H9 (cell line): ENCODE data around the gene DHRSX. TPM values are rescaled to one million over a fixed set of nuclear protein-coding genes. Genes with fewer than 3 reads are reported as not detected.

Experiments
- DNase-seq: peaks from one replicate; pipeline ENCODE4 v3.0.0-alpha.2; 2017
- H2AFZ ChIP-seq: one replicate; pipeline ENCODE4 v1.6.1; 2013; ENCODE audit warnings: mild to moderate bottlenecking, low read length, control low read depth, moderate library complexity
- H2AK5ac ChIP-seq: 2 replicates; pipeline ENCODE4 v1.6.1; 2013; ENCODE audit warnings: low read length, control low read depth, mixed read lengths; ENCODE audit not compliant: insufficient read length
- H2BK120ac ChIP-seq: one replicate; pipeline ENCODE4 v1.6.1; 2013; ENCODE audit warnings: low read depth, mild to moderate bottlenecking, low read length, control low read depth, inconsistent platforms; ENCODE audit not compliant: poor library complexity, severe bottlenecking
- H2BK12ac ChIP-seq: 2 replicates; pipeline ENCODE4 v1.6.1; 2013; ENCODE audit warnings: low read length, control low read depth, mixed read lengths, low read depth; ENCODE audit not compliant: insufficient read length
- H2BK15ac ChIP-seq: 2 replicates; pipeline ENCODE4 v1.6.1; 2013; ENCODE audit warnings: low read depth, low read length, control low read depth
- H2BK20ac ChIP-seq: one replicate; pipeline ENCODE4 v1.6.1; 2013; ENCODE audit warnings: low read depth, mild to moderate bottlenecking, low read length, control low read depth, inconsistent platforms; ENCODE audit not compliant: poor library complexity, severe bottlenecking
- H2BK5ac ChIP-seq: 2 replicates; pipeline ENCODE4 v1.6.1; 2013; ENCODE audit warnings: low read length, control low read depth, mixed read lengths; ENCODE audit not compliant: insufficient read length
- H3K14ac ChIP-seq: 2 replicates; pipeline ENCODE4 v1.6.1; 2013; ENCODE audit warnings: low read length, control low read depth; ENCODE audit not compliant: insufficient read depth
- H3K18ac ChIP-seq: 2 replicates; pipeline ENCODE4 v1.6.1; 2013; ENCODE audit warnings: low read depth, mild to moderate bottlenecking, mixed read lengths, low read length, control low read depth; ENCODE audit not compliant: insufficient read length
- H3K23ac ChIP-seq: 2 replicates; pipeline ENCODE4 v1.6.1; 2013; ENCODE audit warnings: low read length, control low read depth, mixed read lengths, low read depth; ENCODE audit not compliant: insufficient read length
- H3K23me2 ChIP-seq: 2 replicates; pipeline ENCODE4 v1.6.1; 2013; ENCODE audit warnings: low read depth, mild to moderate bottlenecking, mixed read lengths, low read length, control low read depth; ENCODE audit not compliant: insufficient read length, poor library complexity, severe bottlenecking
- H3K27ac ChIP-seq: 2 replicates; pipeline ENCODE4 v1.5.1; 2013; ENCODE audit warnings: low read length, control low read depth, mixed read lengths, low read depth; ENCODE audit not compliant: insufficient read length
- H3K27me3 ChIP-seq: 2 replicates; pipeline ENCODE4 v1.6.1; 2013; ENCODE audit warnings: low read length, control low read depth, inconsistent platforms; ENCODE audit not compliant: insufficient read depth
- H3K4ac ChIP-seq: 2 replicates; pipeline ENCODE4 v1.6.1; 2013; ENCODE audit warnings: low read depth, mild to moderate bottlenecking, control low read depth, inconsistent platforms, low read length, moderate library complexity
- H3K4me1 ChIP-seq: 2 replicates; pipeline ENCODE4 v1.6.1; 2013; ENCODE audit warnings: low read length, control low read depth, inconsistent platforms; ENCODE audit not compliant: insufficient read depth
- H3K4me2 ChIP-seq: 2 replicates; pipeline ENCODE4 v1.6.1; 2013; ENCODE audit warnings: low read length, control low read depth, mixed read lengths; ENCODE audit not compliant: insufficient read length, insufficient read depth
- H3K56ac ChIP-seq: 2 replicates; pipeline ENCODE4 v1.6.1; 2013; ENCODE audit warnings: low read depth, mild to moderate bottlenecking, mixed read lengths, low read length, control low read depth; ENCODE audit not compliant: insufficient read length
- H3K79me1 ChIP-seq: 2 replicates; pipeline ENCODE4 v1.6.1; 2013; ENCODE audit warnings: low read depth, mild to moderate bottlenecking, moderate library complexity, low read length, control low read depth, inconsistent platforms; ENCODE audit not compliant: insufficient read depth, poor library complexity, severe bottlenecking
- H3K79me2 ChIP-seq: 2 replicates; pipeline ENCODE4 v1.6.1; 2013; ENCODE audit warnings: low read length, control low read depth, inconsistent platforms; ENCODE audit not compliant: insufficient read depth
- H3K9ac ChIP-seq: 2 replicates; pipeline ENCODE4 v1.6.1; 2013; ENCODE audit warnings: low read length, control low read depth, mixed read lengths; ENCODE audit not compliant: insufficient read length; ENCODE audit errors: extremely low read depth
- H3K9me3 ChIP-seq: one replicate; pipeline ENCODE4 v1.6.1; 2013; ENCODE audit warnings: low read depth, low read length, inconsistent platforms; ENCODE audit not compliant: control insufficient read depth
- H3T11ph ChIP-seq: one replicate; pipeline ENCODE4 v1.6.1; 2013; ENCODE audit warnings: mild to moderate bottlenecking, low read length, control low read depth, inconsistent platforms
- H4K20me1 ChIP-seq: one replicate; pipeline ENCODE4 v1.6.1; 2013; ENCODE audit not compliant: control insufficient read depth, insufficient read length, insufficient read depth
- H4K5ac ChIP-seq: 2 replicates; pipeline ENCODE4 v1.6.1; 2013; ENCODE audit warnings: low read depth, mild to moderate bottlenecking, mixed read lengths, low read length, control low read depth; ENCODE audit not compliant: insufficient read length
- H4K8ac ChIP-seq: replicated peaks from 2 replicates; pipeline ENCODE4 v1.6.1; 2013; ENCODE audit warnings: low read length, control low read depth, mixed read lengths, low read depth; ENCODE audit not compliant: insufficient read length
- H4K91ac ChIP-seq: 2 replicates; pipeline ENCODE4 v1.6.1; 2013; ENCODE audit warnings: low read depth, mild to moderate bottlenecking, moderate library complexity, mixed read lengths, low read length, control low read depth; ENCODE audit not compliant: insufficient read length
- H3K27ac Mint-ChIP-seq, 3 experiments: 2 replicates in 2 of 3; 3 replicates in 1 of 3; pipeline ENCODE4 v1.8.0; 2020 to 2021; ENCODE audit warnings: mixed read lengths in 3 of 3, mild to moderate bottlenecking in 1 of 3, moderate library complexity in 1 of 3
- H3K27me3 Mint-ChIP-seq: 2 replicates; pipeline ENCODE4 v1.8.0; 2021; ENCODE audit warnings: low read depth, mild to moderate bottlenecking, moderate library complexity, mixed read lengths
- H3K36me3 Mint-ChIP-seq, 3 experiments: 2 replicates in 2 of 3; 3 replicates in 1 of 3; pipeline ENCODE4 v1.8.0; 2020 to 2021; ENCODE audit warnings: low read depth in 3 of 3, mixed read lengths in 3 of 3; ENCODE audit not compliant: insufficient read depth in 1 of 3
- H3K4me1 Mint-ChIP-seq, 2 experiments: 2 replicates each; pipeline ENCODE4 v1.8.0; 2020; ENCODE audit warnings: mixed read lengths in 2 of 2
- H3K4me3 Mint-ChIP-seq, 2 experiments: 2 replicates in 1 of 2; 3 replicates in 1 of 2; pipeline ENCODE4 v1.8.0; 2020 to 2021; ENCODE audit warnings: mild to moderate bottlenecking in 2 of 2, mixed read lengths in 2 of 2, moderate library complexity in 1 of 2
- H3K9me3 Mint-ChIP-seq, 2 experiments: 2 replicates in 1 of 2; 3 replicates in 1 of 2; pipeline ENCODE4 v1.8.0; 2020; ENCODE audit warnings: mild to moderate bottlenecking in 2 of 2, mixed read lengths in 2 of 2, moderate library complexity in 1 of 2
- WGBS: extraction: QIAGEN DNeasy Blood & Tissue Kit; methylation state at CpG from one replicate; pipeline ENCODE4 v1.1.7; 2013; ENCODE audit warnings: missing lambda C conversion rate, low lambda C conversion rate, mixed read lengths; ENCODE audit not compliant: insufficient read length; ENCODE audit errors: extremely low coverage; 5-methylcytosine and 5-hydroxymethylcytosine counted together
- total RNA-seq: library from RNA; stranded (reverse); gene quantifications from 2 replicates; pipeline ENCODE4 v1.2.1, GENCODE V29; 2021
- TF ChIP-seq, protein P1 (sequence below): fragments of 200-600 bp; sonication (generic); conservative IDR thresholded peaks from 3 replicates; pipeline ENCODE4 v1.8.0; 2021; ENCODE audit warnings: antibody characterized with exemption, mild to moderate bottlenecking

DHRSX gene
- total RNA-seq, 1 experiment from 2014 or later = 44.0 TPM

GRCh38 chrX:2299871-2300270 lies 200.9 kb downstream of the DHRSX start:
- Histone ChIP-seq H3K9ac (no peak overlapping the region), H3K79me1 (no peaks in the 10 kb centered on the region), H3K23ac (no peak overlapping the region), H4K91ac (no peak overlapping the region), H2BK20ac (no peak overlapping the region), H3T11ph (no peak overlapping the region), H2AK5ac (no peak overlapping the region), H4K8ac (no peak overlapping the region), H4K5ac (no peak overlapping the region), H3K9me3 (no peaks in the 10 kb centered on the region), H3K79me2 (no peaks in the 10 kb centered on the region), H3K4me2 (no peak overlapping the region), H4K20me1 (no peaks in the 10 kb centered on the region), H2BK120ac (no peak overlapping the region), H3K18ac (no peak overlapping the region), H2BK15ac (no peak overlapping the region), H3K27me3 (no peaks in the 10 kb centered on the region), H3K4ac (no peak overlapping the region), H3K4me1 (no peaks in the 10 kb centered on the region), H3K14ac (no peak overlapping the region), H2AFZ (no peak overlapping the region), H2BK5ac (no peak overlapping the region), H3K56ac (no peak overlapping the region), H3K23me2 (no peaks in the 10 kb centered on the region), H2BK12ac (no peak overlapping the region), H3K27ac (no peak overlapping the region)
- Mint-ChIP-seq H3K9me3 (peaks cover 9 to 12% of the 10 kb centered on the region in 2 experiments; a peak in 3 of 5 replicates), H3K27ac (no peak overlapping the region), H3K4me1 (peaks cover 0 to 3% of the 10 kb centered on the region in 2 experiments; a peak in 1 of 4 replicates), H3K36me3 (peaks cover 7 to 17% (median 9%) of the 10 kb centered on the region in 3 experiments), H3K27me3 (no peaks in the 10 kb centered on the region; the same call in 1 of the 2 replicates), H3K4me3 (no peak overlapping the region)
- DNase-seq = no peak
- no CpG with 5 or more reads among the region's 4 CpGs for WGBS
- TF ChIP-seq, protein P1, sequence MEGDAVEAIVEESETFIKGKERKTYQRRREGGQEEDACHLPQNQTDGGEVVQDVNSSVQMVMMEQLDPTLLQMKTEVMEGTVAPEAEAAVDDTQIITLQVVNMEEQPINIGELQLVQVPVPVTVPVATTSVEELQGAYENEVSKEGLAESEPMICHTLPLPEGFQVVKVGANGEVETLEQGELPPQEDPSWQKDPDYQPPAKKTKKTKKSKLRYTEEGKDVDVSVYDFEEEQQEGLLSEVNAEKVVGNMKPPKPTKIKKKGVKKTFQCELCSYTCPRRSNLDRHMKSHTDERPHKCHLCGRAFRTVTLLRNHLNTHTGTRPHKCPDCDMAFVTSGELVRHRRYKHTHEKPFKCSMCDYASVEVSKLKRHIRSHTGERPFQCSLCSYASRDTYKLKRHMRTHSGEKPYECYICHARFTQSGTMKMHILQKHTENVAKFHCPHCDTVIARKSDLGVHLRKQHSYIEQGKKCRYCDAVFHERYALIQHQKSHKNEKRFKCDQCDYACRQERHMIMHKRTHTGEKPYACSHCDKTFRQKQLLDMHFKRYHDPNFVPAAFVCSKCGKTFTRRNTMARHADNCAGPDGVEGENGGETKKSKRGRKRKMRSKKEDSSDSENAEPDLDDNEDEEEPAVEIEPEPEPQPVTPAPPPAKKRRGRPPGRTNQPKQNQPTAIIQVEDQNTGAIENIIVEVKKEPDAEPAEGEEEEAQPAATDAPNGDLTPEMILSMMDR = no peak
